Neural cell (in vitro differentiated cells): Measurements from ENCODE around the gene RUBCNL. TPM values are rescaled to one million over a fixed set of nuclear protein-coding genes. Genes with fewer than 3 reads are reported as not detected.

Experiments used
- H2AFZ ChIP-seq: fragments of 200-600, 300-800 bp; sonication (generic), shearing (Covaris generic); 2 replicates; pipeline ENCODE4 v1.6.0; 2014; ENCODE audit warnings: low read depth, mild to moderate bottlenecking, antibody characterized with exemption, low read length, moderate library complexity
- H3F3A ChIP-seq: fragments of 200-600 bp; shearing (Covaris generic); 2 replicates; pipeline ENCODE4 v1.6.1; 2016; ENCODE audit warnings: mild to moderate bottlenecking, moderate library complexity, mixed read lengths, antibody characterized with exemption, low read length; ENCODE audit not compliant: insufficient read depth, poor library complexity, severe bottlenecking
- H3K27ac ChIP-seq: fragments of 200-600, 300-800 bp; sonication (generic), shearing (Covaris generic); 2 replicates; pipeline ENCODE4 v1.5.1; 2014; ENCODE audit warnings: mild to moderate bottlenecking, low read length, moderate library complexity
- H3K27me3 ChIP-seq: fragments of 300-800, 200-600 bp; sonication (generic), shearing (Covaris generic); 2 replicates; pipeline ENCODE4 v1.6.0; 2014; ENCODE audit warnings: mild to moderate bottlenecking, low read depth, low read length, moderate library complexity; ENCODE audit not compliant: insufficient read depth
- H3K36me3 ChIP-seq: fragments of 300-800, 200-600 bp; sonication (generic), shearing (Covaris generic); 2 replicates; pipeline ENCODE4 v1.5.1; 2014; ENCODE audit warnings: mild to moderate bottlenecking, antibody characterized with exemption, low read length, moderate library complexity; ENCODE audit not compliant: insufficient read depth
- H3K4me2 ChIP-seq: fragments of 300-800, 200-600 bp; sonication (generic), shearing (Covaris generic); 2 replicates; pipeline ENCODE4 v1.6.0; 2014; ENCODE audit warnings: mild to moderate bottlenecking, low read length
- H3K4me3 ChIP-seq: fragments of 300-800, 200-600 bp; sonication (generic), shearing (Covaris generic); 2 replicates; pipeline ENCODE4 v1.5.1; 2014; ENCODE audit warnings: mild to moderate bottlenecking, low read length, moderate library complexity
- H3K79me2 ChIP-seq: fragments of 200-600 bp; shearing (Covaris generic); replicated peaks from 2 replicates; pipeline ENCODE4 v1.6.0; 2014; ENCODE audit warnings: mild to moderate bottlenecking, low read length, moderate library complexity; ENCODE audit not compliant: insufficient read depth
- H3K9ac ChIP-seq: fragments of 300-800, 200-600 bp; sonication (generic), shearing (Covaris generic); 2 replicates; pipeline ENCODE4 v1.6.1; 2016; ENCODE audit warnings: mild to moderate bottlenecking, low read length, mixed read lengths
- H3K9me2 ChIP-seq: fragments of 200-600 bp; shearing (Covaris generic); 2 replicates; pipeline ENCODE4 v1.6.1; 2016; ENCODE audit warnings: mild to moderate bottlenecking, low read length, mixed read lengths; ENCODE audit not compliant: insufficient read depth
- H3K9me3 ChIP-seq: fragments of 200-600, 300-800 bp; sonication (generic), shearing (Covaris generic); 2 replicates; pipeline ENCODE4 v1.6.1; 2016; ENCODE audit warnings: mild to moderate bottlenecking, mixed run types, low read length, moderate library complexity, mixed read lengths
- H4K20me1 ChIP-seq: fragments of 200-600 bp; shearing (Covaris generic); 2 replicates; pipeline ENCODE4 v1.6.1; 2016; ENCODE audit warnings: mild to moderate bottlenecking, mixed run types; ENCODE audit not compliant: insufficient read depth
- CTCF ChIP-seq: fragments of 450-650 bp; IDR thresholded peaks from 2 replicates; pipeline ENCODE4 v1.5.1; 2014; ENCODE audit warnings: antibody characterized with exemption, mild to moderate bottlenecking, moderate library complexity; ENCODE audit not compliant: poor library complexity, severe bottlenecking
- EP300 ChIP-seq: fragments of 450-650 bp; conservative IDR thresholded peaks from 2 replicates; pipeline ENCODE4 v1.6.1; 2014; ENCODE audit warnings: antibody characterized with exemption, mild to moderate bottlenecking, moderate library complexity; ENCODE audit not compliant: poor library complexity, severe bottlenecking
- EZH2 ChIP-seq: fragments of 200-600, 300-800 bp; shearing (Covaris generic), sonication (generic); IDR thresholded peaks from 2 replicates; pipeline ENCODE4 v1.6.1; 2014; ENCODE audit warnings: antibody characterized with exemption, low read length, borderline replicate concordance, mild to moderate bottlenecking; ENCODE audit not compliant: insufficient read depth, poor library complexity, severe bottlenecking
- MXI1 ChIP-seq: fragments of 450-650 bp; conservative IDR thresholded peaks from 2 replicates; pipeline ENCODE4 v1.6.1; 2014; ENCODE audit warnings: antibody characterized with exemption, mild to moderate bottlenecking; ENCODE audit not compliant: poor library complexity, severe bottlenecking
- POLR2AphosphoS5 ChIP-seq: IDR thresholded peaks from 2 replicates; pipeline ENCODE4 v1.6.1; 2012
- RAD21 ChIP-seq: fragments of 450-650 bp; conservative IDR thresholded peaks from 2 replicates; pipeline ENCODE4 v1.6.1; 2014; ENCODE audit warnings: antibody characterized with exemption, mild to moderate bottlenecking, moderate library complexity
- REST ChIP-seq: IDR thresholded peaks from 2 replicates; pipeline ENCODE4 v1.6.1; 2012; ENCODE audit warnings: borderline replicate concordance
- SMC3 ChIP-seq: fragments of 450-650 bp; conservative IDR thresholded peaks from 2 replicates; pipeline ENCODE4 v1.6.1; 2014; ENCODE audit warnings: antibody characterized with exemption, mild to moderate bottlenecking, moderate library complexity; ENCODE audit not compliant: poor library complexity
- TAF1 ChIP-seq: IDR thresholded peaks from 2 replicates; pipeline ENCODE4 v1.6.1; 2012; ENCODE audit warnings: low read depth
- polyA plus RNA-seq: library from polyadenylated mRNA; depleted of rRNA; stranded (reverse); fragments of >200 nt; gene quantifications from 2 replicates; pipeline ENCODE4 v1.2.3, GENCODE V29; 2014

RUBCNL gene
- polyA plus RNA-seq, 1 donor from 2014 or later: not detected

- Histone ChIP-seq H3K4me2 (no peak overlapping the region), H2AFZ (no peak overlapping the region), H3K9me3 (no peaks in the 10 kb centered on the region), H3K9ac (no peak overlapping the region), H3K27ac (no peak overlapping the region), H3K4me3 (no peak overlapping the region), H3F3A (no peaks in the 10 kb centered on the region), H3K9me2 (no peaks in the 10 kb centered on the region), H3K27me3 (no peaks in the 10 kb centered on the region), H3K79me2 (no peaks in the 10 kb centered on the region), H4K20me1 (no peaks in the 10 kb centered on the region), H3K36me3 (no peaks in the 10 kb centered on the region)
- no peak for TF ChIP-seq RAD21
- no peak for TF ChIP-seq EZH2
- TF ChIP-seq POLR2AphosphoS5: no peak
- no peak for TF ChIP-seq MXI1
- no peak for TF ChIP-seq SMC3
- TF ChIP-seq CTCF: no peak
- no peak for TF ChIP-seq REST
- no peak for TF ChIP-seq TAF1
These were observed 72.5 kb downstream of the RUBCNL start for GRCh38 chr13:46314587-46314986.

- Histone ChIP-seq H3K4me3 (no peak overlapping the region), H2AFZ (no peak overlapping the region), H3F3A (no peaks in the 10 kb centered on the region), H3K36me3 (no peaks in the 10 kb centered on the region), H3K27me3 (no peaks in the 10 kb centered on the region), H3K4me2 (no peak overlapping the region), H3K9me2 (no peaks in the 10 kb centered on the region), H4K20me1 (no peaks in the 10 kb centered on the region), H3K9ac (no peak overlapping the region), H3K9me3 (no peaks in the 10 kb centered on the region), H3K27ac (no peak overlapping the region), H3K79me2 (no peaks in the 10 kb centered on the region)
- no peak for TF ChIP-seq RAD21
- no peak for TF ChIP-seq EZH2
- no peak for TF ChIP-seq MXI1
- TF ChIP-seq EP300: no peak
- TF ChIP-seq REST: no peak
- no peak for TF ChIP-seq CTCF
- TF ChIP-seq POLR2AphosphoS5: no peak
- no peak for TF ChIP-seq SMC3
- TF ChIP-seq TAF1: no peak
These were observed 73.4 kb downstream of the RUBCNL start for GRCh38 chr13:46313432-46314257.
